Activated T-cell treated with anti-CD3 and anti-CD28 coated beads, Interleukin-2, amount 50 U/mL, for 24 hours (primary cell): ENCODE results near the gene MED10.

Experiments
- DNase-seq: peaks from one replicate; pipeline ENCODE4 v3.0.0-alpha.2; 2020
- H3K27ac Mint-ChIP-seq: 2 replicates; pipeline ENCODE4 v1.8.0; 2020; ENCODE audit warnings: mild to moderate bottlenecking, mixed read lengths
- H3K27me3 Mint-ChIP-seq: 2 replicates; pipeline ENCODE4 v1.8.0; 2020; ENCODE audit warnings: mixed read lengths
- H3K36me3 Mint-ChIP-seq: 2 replicates; pipeline ENCODE4 v1.8.0; 2020; ENCODE audit warnings: low read depth, mixed read lengths
- H3K4me1 Mint-ChIP-seq: 2 replicates; pipeline ENCODE4 v1.8.0; 2020; ENCODE audit warnings: low read depth, mixed read lengths
- H3K4me3 Mint-ChIP-seq: 2 replicates; pipeline ENCODE4 v1.8.0; 2020; ENCODE audit warnings: mild to moderate bottlenecking, moderate library complexity, mixed read lengths
- H3K9me3 Mint-ChIP-seq: 2 replicates; pipeline ENCODE4 v1.8.0; 2020; ENCODE audit warnings: mixed read lengths

MED10 gene

DNA sequence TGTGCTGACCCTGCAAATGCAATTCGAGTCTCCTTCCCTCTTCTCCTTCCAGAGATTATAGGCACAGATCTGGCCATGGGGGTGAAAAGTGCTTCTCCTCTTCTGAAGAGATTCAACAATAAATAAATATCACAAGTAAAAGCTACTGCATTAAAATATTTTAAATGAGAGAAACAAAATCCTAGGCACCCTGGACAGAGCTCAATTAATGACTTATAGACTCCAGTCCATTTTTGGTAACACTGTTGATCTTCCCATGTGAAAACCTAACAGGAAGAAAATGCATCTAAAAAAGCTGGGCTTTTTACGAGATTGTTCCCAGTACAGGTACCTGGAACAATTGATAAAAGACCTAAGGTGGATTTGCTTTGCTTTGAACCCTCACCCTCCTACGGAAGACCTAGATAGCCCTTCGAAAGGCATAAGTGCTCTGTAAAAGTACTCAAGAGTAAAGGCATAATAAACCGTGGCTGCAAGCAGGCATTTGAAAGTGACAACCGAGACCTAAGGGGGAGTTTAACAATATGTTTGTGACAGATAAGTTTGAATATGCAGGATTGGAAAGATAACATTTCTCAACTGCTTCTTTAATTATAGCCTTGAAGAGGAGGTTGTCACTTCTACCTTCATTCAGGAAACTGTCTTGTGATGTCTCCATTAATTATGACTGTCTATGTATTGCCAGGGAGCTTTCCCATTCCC lies 29.4 kb upstream of the MED10 start:
- DNase-seq = no peak
- no peaks in the 10 kb centered on the region for H3K4me1 Mint-ChIP-seq
- H3K4me3 Mint-ChIP-seq = no peak overlapping the region
- H3K9me3 Mint-ChIP-seq = no peaks in the 10 kb centered on the region
- H3K27me3 Mint-ChIP-seq = peaks cover 22% of the 10 kb centered on the region
- H3K27ac Mint-ChIP-seq = no peak overlapping the region
- H3K36me3 Mint-ChIP-seq = no peaks in the 10 kb centered on the region

DNA sequence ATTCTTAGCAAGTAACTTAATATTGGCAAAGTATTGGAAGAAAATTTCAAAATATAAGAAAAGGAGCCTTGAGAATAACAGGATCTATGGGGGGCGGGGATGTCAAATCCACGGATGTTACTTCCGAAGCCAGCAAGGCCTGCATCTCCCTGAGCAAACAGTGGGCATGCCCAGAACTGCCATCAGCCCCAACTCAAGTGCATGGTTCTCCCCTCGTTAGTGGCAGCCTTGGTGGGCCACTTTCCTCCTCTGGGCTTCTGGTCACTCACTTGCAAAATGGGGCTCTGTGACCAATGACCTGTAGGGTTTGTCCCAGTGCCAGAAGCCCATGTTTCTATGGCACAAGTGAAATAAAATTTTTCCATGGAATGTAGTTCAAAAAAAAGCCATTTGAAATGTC lies 27.2 kb upstream of the MED10 start:
- H3K4me3 Mint-ChIP-seq = no peak overlapping the region
- no peak for DNase-seq
- H3K27me3 Mint-ChIP-seq = peaks cover 18% of the 10 kb centered on the region
- H3K36me3 Mint-ChIP-seq = no peaks in the 10 kb centered on the region
- no peaks in the 10 kb centered on the region for H3K4me1 Mint-ChIP-seq
- H3K27ac Mint-ChIP-seq = no peak overlapping the region
- H3K9me3 Mint-ChIP-seq = no peaks in the 10 kb centered on the region

DNA sequence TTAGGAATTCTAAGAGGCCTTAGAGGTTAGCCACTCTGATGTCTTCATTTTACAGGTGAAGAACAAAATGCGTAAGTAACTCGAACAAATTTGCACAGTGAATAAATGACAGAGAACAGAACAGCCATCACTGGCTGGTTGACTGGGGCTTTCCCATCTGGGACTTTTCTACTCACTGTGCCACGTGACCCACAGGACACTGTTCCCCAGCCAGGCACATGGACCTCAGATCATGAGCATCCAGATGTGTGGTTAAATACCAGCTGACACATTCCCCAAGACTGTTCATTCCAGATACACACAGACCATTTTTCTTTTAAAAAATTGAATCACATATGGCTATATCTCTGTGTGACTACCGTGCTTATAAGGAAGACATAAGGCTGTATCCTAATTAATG lies 25.8 kb upstream of the MED10 start:
- H3K27me3 Mint-ChIP-seq = peaks cover 23% of the 10 kb centered on the region
- DNase-seq = no peak
- no peaks in the 10 kb centered on the region for H3K36me3 Mint-ChIP-seq
- H3K9me3 Mint-ChIP-seq = no peaks in the 10 kb centered on the region
- no peak overlapping the region for H3K4me3 Mint-ChIP-seq
- no peak overlapping the region for H3K27ac Mint-ChIP-seq
- H3K4me1 Mint-ChIP-seq = no peaks in the 10 kb centered on the region

DNA sequence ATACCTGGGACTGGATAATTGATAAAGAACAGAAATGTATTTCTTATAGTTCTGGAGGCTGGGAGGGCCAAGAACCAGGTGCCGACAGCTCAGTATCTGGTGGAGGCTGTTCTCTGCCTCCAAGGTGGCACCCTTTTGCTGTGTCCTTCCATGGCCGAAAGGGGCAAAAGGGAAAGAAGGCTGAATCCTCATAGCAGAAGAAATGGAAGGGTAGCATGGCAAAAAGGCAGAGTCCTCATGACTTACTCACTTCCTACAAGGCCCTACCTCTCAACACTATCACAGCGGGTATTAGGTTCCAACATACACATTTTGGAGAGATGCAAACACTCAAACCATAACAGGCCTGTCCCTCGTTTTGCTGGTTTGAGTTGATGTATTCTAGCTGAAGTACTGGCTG lies 25.1 kb upstream of the MED10 start:
- H3K4me1 Mint-ChIP-seq = no peaks in the 10 kb centered on the region

DNA sequence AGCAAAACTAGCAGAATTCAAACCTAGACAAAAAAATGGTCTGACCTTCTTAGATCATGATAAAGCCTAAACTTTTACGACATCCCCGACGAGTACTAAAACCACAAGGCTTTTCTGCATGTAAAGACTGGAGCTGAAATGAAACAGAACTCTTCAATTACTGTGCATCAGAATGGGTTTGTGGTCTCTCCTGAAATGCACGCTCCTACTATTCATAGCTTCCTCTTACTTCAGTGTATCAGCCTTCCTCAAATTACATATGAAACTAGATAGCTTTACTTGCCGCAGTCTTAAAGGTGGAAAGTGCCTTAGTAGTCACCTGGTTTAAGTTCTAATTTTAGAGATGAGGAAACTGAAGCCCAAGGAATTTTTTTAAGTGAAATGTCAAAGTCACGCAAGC lies 24.6 kb upstream of the MED10 start:
- H3K27me3 Mint-ChIP-seq = peaks cover 20% of the 10 kb centered on the region
- no peak overlapping the region for H3K4me3 Mint-ChIP-seq
- H3K4me1 Mint-ChIP-seq = no peaks in the 10 kb centered on the region
- no peaks in the 10 kb centered on the region for H3K36me3 Mint-ChIP-seq
- no peaks in the 10 kb centered on the region for H3K9me3 Mint-ChIP-seq
- no peak for DNase-seq
- H3K27ac Mint-ChIP-seq = no peak overlapping the region

More for the DNA sequence above, 25.1 kb upstream of the MED10 start:
- peaks cover 20% of the 10 kb centered on the region for H3K27me3 Mint-ChIP-seq
- no peak for DNase-seq
- H3K4me3 Mint-ChIP-seq = no peak overlapping the region
- H3K9me3 Mint-ChIP-seq = no peaks in the 10 kb centered on the region
- no peak overlapping the region for H3K27ac Mint-ChIP-seq
- H3K36me3 Mint-ChIP-seq = no peaks in the 10 kb centered on the region

DNA sequence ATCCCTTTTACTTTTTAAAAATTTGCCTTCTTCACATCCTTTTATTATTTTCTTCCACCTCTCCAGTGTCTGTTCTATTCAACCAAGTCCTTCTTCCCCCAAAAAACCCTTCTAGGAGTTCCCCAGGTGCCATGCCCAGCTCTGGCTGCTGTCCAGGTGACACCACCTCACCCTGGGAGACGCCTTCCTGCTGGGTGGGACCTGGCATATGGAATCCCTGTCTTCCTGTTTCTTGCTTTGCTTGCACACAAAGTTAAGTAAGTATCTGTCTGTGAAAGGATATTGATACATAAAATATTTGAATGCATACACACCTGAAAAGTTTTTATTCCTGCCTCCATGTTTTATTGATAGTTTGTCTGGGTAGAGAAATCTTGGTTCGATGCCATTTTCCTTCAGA lies 23.1 kb upstream of the MED10 start:
- H3K4me3 Mint-ChIP-seq = no peak overlapping the region
- H3K9me3 Mint-ChIP-seq = no peaks in the 10 kb centered on the region
- no peak overlapping the region for H3K27ac Mint-ChIP-seq
- no peaks in the 10 kb centered on the region for H3K36me3 Mint-ChIP-seq
- DNase-seq = no peak
- peaks cover 10% of the 10 kb centered on the region for H3K27me3 Mint-ChIP-seq
- no peaks in the 10 kb centered on the region for H3K4me1 Mint-ChIP-seq

DNA sequence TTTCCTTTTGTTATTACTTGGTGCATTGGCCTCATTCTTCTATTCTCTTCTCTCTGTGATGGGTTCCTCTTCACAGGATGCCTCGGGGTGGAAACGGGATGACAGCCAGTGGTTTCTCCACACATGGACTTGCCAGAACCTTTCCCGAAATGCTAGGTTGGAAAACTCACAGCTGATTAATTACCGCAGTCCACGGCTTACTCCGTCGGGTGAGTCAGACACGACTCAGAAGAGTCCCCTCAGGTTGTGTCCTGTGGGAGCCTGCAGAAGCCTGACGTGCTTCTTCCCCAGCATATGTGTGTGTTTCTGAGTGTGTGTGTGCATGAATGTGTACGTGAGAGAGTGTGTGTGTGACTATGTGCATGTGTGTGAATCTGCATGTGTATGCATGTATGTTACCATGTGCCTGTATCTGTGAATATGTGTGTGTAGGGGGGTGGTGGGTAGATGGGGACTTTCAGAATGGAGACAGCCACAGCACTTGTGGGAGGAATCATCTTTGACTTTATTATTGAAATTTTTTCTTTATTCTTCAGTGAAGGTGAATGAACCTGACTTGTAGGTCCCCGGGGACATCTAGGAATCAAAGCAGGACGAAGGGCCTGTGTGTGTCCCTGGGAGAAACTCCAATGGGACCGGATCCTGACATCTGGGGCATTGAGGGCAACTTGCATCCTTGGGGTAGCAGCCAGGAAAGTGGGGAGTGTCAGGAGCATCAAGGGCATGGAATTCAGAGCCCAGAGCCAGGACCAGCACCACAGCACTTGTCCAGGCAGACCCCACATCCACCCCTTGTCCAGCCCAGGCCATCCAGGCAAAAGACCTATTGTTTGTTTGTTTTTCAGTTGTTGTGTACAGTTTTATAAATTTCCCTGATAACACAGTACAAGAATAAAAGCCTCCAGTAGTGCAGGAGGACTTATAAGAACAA lies 21.9 kb upstream of the MED10 start:
- H3K4me1 Mint-ChIP-seq = no peaks in the 10 kb centered on the region
- H3K27ac Mint-ChIP-seq = no peak overlapping the region
- peaks cover 10% of the 10 kb centered on the region for H3K27me3 Mint-ChIP-seq
- H3K4me3 Mint-ChIP-seq = no peak overlapping the region
- DNase-seq = no peak
- no peaks in the 10 kb centered on the region for H3K9me3 Mint-ChIP-seq
- H3K36me3 Mint-ChIP-seq = no peaks in the 10 kb centered on the region

DNA sequence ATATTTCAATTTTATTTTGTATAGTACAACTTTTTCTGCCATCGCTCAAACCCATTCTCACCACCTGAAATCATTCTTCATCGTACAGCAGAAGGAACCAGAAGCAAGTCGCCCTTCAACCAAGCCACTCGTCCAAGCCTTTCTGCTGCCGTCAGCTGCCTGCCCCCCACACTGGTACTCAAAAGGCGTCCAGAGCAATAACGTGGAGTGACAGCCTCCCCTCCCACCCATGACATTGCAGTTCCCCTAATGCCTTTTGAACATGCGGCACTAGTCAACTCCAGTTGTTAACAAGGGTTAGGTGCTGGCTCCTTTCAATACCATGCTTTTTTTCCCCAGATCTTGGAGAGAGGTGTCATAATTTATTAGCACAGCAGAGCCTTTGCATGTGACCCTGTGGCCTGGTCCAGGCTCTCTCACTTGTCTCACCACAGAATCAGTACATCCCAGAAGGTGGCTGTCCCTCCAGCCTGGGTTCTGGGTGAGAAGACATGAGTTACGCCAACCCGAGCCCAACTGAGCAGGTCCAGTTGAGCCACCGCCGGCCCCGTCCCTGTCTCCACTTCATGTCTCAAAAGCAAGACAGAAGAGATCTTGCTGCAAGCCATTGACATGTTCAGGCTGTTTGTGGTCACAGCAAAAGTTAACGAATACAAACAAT lies 20.4 kb upstream of the MED10 start:
- Mint-ChIP-seq H3K4me1 (peaks cover under 1% of the 10 kb centered on the region), H3K4me3 (no peak overlapping the region), H3K9me3 (no peaks in the 10 kb centered on the region), H3K36me3 (no peaks in the 10 kb centered on the region), H3K27me3 (peaks cover 13% of the 10 kb centered on the region), H3K27ac (no peak overlapping the region)
- DNase-seq = no peak

DNA sequence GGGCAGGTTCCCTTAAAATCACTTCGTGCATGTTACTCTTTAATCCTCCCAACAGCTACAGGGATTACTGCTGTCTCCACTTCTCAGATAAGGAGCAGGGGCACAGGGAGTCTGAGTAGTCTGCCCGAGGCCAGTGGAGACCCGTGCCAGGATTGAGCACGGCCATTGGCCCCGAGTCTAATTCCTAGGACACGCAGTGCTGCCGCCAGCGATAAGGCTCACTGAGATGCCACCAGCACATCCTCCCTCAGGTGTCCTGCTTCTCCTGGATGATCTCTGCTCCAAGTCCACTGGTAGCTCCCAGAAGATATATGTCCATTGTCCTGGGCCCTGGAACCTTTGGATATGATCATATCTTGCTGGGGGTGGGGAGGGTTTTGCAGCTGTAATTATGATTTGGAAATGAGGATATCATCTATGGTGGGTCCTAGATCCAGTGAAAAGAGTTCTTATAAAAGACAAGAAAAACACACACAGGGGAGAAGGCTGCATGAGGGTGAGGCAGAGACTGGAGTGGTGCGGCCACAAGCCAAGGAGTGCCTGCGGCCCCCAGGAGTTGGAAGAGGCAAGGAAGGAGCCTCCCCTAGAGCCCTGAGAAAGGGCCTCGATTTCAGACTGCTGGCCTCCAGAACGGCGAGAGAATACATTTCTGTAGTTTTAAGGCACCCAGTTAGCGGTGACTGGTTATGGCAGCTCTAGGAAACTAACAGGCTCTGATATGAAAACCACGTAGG lies 19.4 kb upstream of the MED10 start:
- DNase-seq = no peak
- H3K4me3 Mint-ChIP-seq = no peak overlapping the region
- peaks cover 3% of the 10 kb centered on the region for H3K4me1 Mint-ChIP-seq
- no peak overlapping the region for H3K27ac Mint-ChIP-seq
- no peaks in the 10 kb centered on the region for H3K9me3 Mint-ChIP-seq
- H3K36me3 Mint-ChIP-seq = no peaks in the 10 kb centered on the region
- H3K27me3 Mint-ChIP-seq = peaks cover 15% of the 10 kb centered on the region

DNA sequence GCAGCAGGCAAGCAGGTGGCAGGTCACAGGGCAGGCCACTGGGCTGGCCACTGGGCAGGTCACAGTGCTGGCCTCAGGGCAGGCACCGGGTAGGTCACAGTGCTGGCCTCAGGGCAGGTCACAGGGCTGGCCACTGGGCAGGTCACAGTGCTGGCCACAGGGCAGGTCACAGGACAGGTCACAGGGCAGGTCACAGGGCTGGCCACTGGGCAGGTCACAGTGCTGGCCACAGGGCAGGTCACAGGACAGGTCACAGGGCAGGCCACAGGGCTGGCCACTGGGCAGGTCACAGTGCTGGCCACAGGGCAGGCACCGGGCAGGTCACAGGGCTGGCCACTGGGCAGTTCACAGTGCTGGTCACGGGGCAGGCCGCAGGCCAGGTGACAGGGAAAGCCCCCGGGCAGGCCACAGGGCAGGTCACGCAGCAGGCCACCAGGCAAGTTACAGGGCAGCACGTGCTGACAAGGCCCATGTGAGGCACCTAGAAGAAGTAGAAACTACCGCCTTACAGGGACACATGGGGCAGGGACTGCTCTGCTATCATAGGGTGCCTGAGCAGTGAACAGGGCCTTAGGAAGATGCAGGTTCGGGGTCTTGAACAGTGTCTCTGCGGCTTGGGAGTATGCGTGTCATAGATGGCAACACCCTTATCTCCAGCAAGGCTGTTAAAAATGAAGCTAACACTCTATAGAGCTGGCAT lies 18.6 kb upstream of the MED10 start:
- Mint-ChIP-seq H3K4me1 (peaks cover 3% of the 10 kb centered on the region), H3K4me3 (no peak overlapping the region), H3K9me3 (no peaks in the 10 kb centered on the region), H3K36me3 (no peaks in the 10 kb centered on the region), H3K27me3 (peaks cover 16% of the 10 kb centered on the region), H3K27ac (no peak overlapping the region)
- no peak for DNase-seq

DNA sequence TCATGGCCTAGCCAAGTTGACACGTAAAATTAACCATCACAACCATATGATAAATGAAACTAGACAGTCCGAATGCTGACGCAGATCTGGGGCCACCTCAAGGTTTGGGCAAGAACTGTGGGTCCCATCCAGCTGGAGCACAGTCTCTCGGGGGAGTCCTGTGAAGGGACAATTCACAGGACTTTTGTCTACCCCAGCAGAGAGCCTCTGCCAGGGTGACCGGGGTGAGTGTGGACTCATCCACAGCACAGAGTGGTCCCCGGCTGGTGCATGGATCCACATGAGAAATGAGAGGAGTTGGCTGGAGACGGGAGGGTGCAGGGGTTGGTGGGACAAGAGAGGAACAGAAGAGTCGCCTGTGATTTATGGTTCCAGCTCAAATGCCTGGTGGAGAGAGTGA lies 17.7 kb upstream of the MED10 start:
- Mint-ChIP-seq H3K36me3 (no peaks in the 10 kb centered on the region), H3K4me1 (peaks cover 3% of the 10 kb centered on the region), H3K9me3 (no peaks in the 10 kb centered on the region), H3K4me3 (no peak overlapping the region), H3K27ac (no peak overlapping the region), H3K27me3 (peaks cover 21% of the 10 kb centered on the region)
- DNase-seq = no peak

DNA sequence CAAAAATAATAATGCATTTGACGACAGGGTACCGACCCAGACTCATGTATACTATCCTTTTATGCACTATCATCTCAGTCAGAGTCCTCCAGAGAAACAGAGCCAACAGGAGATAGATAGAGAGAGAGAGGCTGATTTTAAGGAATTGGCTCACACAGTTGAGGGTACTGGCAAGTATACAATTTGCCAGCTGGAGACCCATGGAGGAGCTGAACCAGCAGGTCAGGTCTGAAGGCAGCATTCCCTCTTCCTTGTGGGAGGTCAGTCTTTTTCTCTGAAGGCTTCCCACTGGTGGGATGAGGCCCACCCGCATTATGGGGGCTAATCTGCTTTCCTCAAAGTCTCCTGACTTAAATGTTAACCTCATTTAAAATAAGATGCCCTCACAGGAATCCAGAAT lies 17.3 kb upstream of the MED10 start:
- Mint-ChIP-seq H3K27ac (no peak overlapping the region), H3K36me3 (no peaks in the 10 kb centered on the region), H3K4me3 (no peak overlapping the region), H3K4me1 (peaks cover 3% of the 10 kb centered on the region), H3K27me3 (peaks cover 26% of the 10 kb centered on the region), H3K9me3 (no peaks in the 10 kb centered on the region)
- no peak for DNase-seq

DNA sequence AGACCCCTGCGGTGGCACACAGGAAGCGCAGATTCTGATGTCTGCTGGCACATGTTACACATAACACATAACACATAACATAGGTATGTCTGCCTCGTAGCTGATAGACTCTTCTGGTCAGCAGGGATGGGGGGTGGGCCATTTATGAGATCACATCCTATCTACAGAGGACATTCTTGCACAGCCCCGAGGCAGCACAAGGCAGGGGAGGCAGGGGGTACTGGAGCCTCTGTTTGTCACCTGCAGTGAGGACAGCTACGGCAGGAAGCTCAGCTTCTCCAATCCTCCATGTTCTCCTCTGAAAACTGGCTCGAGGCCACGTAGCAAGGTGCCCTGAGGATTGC lies 16.7 kb upstream of the MED10 start:
- peaks cover 3% of the 10 kb centered on the region for H3K4me1 Mint-ChIP-seq
- H3K4me3 Mint-ChIP-seq = no peak overlapping the region
- H3K27me3 Mint-ChIP-seq = peaks cover 27% of the 10 kb centered on the region
- H3K27ac Mint-ChIP-seq = no peak overlapping the region
- DNase-seq = no peak
- H3K9me3 Mint-ChIP-seq = no peaks in the 10 kb centered on the region
- H3K36me3 Mint-ChIP-seq = no peaks in the 10 kb centered on the region
